GM21723 (cell line): ENCODE data around the gene LMF2.

ENCODE experiments used
- ATAC-seq: cut with Tn5 transposase; IDR thresholded peaks from one replicate; pipeline ENCODE4 v1.9.1; 2021; ENCODE audit warnings: mild to moderate bottlenecking, moderate library complexity; ENCODE audit not compliant: unreplicated experiment

LMF2 gene

DNA sequence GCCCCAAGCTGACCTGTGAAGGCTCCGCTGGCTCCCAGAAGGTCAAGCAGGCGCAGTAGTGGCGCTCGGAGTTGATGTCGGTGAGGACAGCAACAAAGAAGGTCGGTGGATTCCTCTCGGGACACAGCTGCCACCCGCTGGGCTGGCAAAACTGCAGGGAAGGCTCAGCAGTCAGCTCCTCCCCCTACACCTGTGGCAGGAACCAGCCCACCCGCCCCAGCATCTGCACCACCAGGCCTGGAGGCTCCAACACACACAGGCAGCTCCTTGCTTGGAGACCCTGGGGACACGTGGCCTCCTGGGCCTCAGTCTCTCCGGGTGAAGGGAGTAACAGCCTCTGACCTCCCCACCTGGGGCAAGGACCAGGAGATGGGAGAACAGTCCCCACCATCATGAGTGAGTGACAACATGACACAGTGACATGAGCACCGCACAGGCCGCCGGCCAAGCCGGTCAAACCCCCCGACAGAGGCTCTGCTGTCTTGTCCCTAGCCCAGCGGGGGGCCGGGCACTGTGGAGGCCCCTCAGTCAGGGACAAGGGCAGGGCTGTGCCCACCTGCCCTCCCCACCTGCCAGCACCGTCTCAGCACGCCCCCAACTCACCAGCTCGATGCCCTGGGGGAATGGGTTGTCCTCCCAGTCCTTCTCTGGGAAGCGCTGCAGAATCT lies 39.6 kb downstream of the LMF2 start:
- no peak for ATAC-seq

DNA sequence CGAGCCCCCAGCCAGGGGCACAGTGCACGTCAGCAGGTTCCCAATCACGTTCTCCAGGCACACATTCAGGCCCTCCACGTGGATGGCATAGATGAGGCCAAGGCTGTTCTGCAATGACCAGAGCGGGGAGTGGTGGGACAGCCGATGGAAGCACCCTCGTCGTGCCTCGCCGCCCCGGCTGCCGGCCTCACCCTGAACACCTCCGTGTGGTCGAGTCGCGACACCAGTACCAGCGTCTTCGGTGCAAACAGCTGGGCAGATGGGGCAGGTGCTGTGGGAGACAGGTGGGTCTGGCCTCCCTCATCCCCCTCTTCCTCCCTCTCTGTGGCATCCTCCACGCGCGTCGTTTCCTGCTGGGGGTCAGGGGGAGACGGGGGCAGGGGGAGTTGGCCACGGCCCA lies 40.2 kb downstream of the LMF2 start:
- ATAC-seq: no peak

DNA sequence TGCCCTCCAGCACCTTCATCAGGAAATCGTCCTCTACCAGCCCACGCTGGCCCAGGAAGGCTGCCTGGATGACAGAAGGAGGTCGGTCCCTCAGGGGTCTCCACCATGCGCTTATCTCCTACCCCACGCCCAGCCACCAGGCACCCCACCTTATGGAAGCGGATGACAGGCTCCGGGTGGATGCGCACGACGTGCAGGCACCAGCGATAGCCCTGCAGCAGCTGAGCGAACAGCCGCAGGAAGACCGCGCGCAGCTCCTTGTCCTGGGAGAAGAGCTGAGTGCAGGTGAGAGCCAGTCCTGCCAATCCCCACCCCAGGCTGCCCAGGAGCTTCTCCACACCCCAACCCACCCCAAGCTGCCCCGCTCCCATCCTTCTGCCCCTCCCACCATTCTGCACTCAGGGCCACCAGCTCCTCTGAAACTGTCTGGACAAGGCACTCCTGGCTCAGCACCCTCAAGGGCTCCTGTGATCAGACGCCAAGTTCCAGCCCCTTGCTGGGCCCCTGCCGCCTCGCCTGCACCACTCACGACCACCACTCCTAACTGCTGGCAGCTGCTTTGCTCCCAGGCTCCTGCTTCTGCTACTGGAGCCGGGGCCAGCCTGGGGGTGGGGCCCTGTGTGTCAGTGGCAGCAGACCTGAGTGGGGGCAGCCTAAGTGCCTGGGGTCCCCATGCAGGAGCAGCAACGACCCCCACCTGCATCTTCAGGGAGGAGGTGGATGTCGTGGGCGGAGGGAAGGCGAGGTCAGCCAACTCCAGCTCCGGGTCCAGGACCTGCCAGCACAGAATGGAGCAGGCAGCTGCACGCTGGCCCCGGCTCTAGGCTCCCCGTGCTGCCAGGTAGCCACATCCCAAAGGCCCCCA lies 42.2 kb downstream of the LMF2 start:
- no peak for ATAC-seq

DNA sequence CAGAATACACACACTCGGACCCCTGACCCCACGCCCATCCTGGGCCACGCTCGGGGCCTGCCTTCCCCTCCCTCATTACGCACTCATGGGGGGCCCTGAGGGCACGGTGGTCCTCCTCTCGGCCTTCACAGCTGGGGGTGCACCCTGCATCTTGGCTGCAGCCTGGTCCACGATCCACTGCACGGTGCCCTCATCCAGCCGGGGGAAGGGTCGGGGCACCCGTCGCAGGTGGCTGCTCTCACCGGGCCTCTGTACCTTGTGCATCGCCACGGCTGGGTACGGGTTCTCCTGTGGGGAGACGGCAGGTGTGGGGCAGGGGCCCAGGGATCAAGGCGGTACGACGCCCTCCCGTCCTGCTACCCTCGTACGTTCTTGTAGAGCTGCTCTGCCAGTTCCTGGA lies 43.1 kb downstream of the LMF2 start:
- ATAC-seq: no peak

DNA sequence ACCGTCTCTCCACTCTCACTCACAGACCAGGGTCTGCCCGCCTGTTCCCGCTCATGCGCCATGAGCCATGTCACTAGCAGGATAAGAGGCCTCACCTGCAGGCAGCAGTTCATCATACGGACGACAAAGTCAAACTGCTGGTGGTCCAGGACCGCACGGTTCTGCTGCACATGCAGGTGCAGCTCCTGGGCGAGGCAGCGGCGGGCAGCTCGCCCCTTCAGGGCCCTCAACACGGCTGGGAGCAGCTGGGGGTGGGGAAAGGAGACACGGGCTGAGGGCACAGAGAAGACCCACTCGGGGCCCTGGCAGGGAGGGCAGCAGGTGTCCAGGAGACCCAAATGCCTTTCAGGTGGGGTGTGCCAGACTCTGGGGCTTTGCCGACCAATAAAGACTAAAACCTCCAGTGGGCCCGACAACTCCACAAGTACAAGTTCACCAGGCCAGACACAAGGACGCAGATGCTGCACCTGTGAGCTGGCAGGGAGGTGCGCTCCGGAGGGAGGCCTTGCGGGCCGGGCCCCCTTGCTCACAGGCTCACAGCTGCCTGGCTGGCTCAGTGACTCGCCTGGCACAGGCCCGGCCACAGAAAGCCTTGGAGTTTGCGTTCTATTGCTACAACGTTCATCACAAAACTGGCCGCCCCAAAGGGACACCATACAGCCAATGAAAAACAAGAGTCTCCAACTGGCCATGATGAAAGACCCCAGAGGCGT lies 44.2 kb downstream of the LMF2 start:
- ATAC-seq: no peak

DNA sequence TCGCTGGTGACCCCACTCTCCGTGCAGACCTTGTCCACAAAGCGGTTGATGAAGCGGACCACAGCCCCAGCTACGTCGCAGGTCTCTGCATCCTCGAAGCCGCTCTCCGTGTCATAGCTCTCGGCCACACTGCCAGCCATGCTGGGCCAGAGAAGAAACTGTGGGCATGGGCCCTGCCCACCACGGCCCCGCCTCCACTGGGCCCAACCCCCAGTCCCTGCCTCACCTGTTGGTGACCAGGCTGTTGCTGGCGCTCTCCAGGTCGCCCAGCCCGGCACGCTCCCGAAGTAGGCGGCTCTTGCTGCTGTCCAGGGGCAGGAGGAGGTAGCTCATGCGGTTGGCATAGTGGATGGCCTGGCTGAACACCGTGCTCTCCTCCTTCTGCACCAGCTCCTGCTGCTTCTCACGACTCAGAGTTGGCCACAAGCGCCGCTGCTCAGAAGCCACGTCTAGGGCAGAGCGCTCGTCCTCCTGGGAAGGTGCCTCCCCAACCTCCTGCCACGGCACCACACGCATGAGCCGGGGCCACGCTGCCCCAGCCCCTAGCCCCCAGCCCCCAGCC lies 45.4 kb downstream of the LMF2 start:
- ATAC-seq: no peak

DNA sequence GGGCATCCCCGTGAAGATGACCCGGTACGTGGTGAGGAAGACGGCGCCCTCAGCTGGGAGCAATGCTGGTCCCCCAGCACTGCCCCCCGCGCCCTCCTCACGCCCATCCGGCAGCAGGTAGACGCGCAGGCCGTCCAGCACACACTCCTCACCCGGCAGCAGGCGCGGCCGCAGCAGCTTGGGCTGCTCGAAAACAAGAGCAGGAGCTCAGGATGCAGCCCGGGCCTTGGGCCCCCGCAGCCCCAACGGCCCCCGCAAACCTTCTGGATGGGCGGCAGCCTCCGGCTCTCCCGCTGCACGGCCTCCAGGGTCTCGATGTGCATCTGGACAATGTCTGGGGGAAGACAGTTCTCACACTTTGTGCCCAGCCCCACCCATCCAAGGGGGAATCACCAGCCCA lies 46.0 kb downstream of the LMF2 start:
- no peak for ATAC-seq

DNA sequence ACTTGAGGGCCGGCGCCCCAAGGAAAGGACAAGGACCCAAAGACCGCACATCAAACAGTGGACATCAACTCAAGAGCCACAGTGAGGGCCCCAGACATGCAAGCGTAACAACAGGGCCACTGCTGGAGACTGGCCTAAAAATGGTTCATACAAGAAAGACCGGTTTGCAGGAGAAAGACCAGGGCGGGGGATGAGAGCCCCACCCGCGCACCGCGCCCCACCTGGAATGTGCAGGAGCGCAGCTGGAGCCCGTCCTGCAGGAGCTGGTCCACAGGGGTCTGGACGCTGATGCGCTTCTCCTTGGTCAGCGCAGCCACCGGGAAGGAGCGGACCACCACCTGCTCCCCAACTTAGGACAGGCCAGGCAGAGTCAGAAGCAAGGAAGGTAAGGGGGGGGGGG lies 46.6 kb downstream of the LMF2 start:
- ATAC-seq: no peak

DNA sequence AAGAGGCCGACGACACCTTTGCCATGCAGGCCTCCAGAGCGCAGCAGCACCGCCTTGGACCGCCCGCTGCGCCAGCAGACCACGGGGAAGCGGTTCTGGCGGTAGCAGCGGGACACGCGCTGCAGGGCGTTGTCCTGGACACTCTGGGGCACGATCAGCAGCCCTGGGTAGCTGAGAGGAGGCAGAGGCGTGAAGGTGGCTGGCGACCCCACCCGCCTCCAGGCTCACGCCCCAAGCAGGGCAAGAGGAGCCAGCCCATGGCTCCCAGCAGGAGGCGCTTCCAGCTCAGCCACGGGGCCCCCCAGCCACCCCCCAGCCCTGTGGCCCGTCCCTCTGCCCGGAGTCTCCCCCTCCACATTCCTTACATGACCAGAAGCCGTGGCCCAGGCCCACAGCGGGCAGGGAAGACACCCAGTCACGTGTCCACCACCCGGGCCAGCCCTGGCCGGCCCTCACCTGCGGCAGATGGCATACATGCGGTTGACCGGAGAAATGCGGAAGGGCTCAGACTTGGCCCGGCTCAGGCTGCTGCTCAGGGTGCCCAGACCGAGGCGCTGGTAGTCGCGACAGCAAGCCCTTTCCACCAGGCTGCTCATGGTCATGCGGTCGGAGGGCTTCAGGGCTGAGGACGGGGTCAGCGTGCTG lies 47.9 kb downstream of the LMF2 start:
- no peak for ATAC-seq

DNA sequence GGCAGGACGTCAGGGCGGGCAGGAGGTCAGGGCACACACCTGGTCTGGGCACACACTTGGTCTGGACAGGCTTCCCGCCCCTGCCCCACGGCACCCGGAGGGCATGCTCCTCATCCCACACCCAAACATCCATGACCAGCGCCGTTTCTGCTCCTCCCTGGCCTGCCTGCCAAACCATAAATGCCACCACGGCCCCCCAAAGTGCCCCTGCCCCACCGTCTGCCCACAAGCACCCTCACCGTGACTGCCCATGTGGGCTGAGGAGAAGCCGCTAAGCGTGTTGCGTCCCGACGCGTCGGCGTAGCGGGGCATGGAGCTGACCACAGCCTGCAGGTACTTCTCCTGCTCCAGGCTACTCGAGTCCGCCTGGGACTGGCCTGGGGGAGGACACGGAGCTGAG lies 48.5 kb downstream of the LMF2 start:
- no peak for ATAC-seq

DNA sequence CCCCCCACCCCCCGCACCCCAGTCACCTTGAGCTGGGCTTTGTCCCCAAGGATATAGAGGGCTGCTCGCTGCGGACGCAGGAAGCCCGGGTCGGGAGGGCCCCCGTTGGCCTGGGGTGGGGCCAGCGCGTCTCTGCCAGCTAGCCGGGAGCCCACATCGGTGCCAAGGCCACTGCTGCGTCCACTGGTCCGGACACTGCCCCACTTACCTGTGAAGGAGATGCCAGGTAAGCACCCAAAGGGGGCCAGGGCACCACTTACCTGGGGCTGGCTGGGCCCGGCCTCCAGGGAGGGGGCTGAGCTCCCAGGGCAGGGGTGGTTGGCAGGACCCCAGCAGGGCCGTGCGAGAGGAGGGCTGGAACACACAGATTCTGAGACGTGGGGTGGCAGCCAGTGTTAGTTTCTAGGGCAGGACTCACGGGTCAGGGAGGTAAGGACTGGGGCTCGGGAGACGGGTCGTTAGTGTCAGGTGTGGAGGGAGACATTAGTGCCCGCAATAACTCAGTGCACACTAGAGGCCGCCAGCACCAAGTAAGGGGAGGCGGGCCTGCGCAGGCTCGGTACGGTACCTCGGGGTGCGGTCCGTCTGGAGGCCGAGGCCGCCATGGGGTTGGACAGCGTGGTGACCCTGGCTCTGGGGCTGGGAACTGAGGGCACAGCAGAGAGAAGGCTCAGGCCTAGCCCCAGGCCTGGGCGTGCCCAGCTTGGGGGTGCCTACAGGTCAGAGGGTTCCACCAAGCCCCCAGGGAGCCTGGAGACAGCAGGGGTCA lies 50.9 kb downstream of the LMF2 start:
- ATAC-seq: no peak

DNA sequence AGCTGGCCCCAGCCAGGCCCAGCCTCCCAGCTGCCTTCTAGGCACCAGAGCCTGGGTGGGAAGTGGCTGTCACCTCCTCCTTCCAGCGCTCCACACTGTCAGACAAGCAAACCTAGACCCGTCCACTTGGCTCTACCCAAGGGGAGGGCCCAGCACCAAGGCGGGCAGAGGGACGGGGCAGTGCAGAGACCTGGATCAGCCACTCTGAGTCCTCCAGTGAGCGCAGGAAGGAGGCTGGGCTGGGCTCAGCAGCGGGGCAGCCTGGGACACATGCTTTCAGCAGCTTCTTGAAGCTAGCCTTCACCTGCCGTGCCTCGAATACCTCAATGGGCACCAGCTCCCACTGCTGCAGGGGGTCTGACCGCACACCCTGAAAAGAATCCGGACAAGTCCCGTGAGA lies 51.5 kb downstream of the LMF2 start:
- no peak for ATAC-seq

DNA sequence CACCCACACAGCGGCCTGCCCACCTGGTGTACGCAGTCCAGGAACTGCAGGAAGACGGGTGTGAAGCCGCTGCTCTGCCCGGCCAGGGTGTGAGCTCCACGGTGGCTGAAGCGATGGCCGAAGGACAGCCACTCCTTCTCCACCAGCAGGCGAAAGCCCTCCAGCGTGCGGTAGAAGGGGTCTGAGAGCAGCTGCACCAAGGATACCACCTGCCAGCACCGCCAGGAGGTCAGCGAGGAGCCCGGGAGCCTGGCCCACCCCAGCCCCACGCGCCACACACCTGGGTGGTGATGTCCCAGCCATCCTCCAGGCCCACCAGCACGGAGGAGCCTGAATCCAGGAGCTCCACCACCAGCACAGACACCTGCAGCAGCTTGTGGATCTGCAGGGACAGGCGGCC lies 52.3 kb downstream of the LMF2 start:
- no peak for ATAC-seq

DNA sequence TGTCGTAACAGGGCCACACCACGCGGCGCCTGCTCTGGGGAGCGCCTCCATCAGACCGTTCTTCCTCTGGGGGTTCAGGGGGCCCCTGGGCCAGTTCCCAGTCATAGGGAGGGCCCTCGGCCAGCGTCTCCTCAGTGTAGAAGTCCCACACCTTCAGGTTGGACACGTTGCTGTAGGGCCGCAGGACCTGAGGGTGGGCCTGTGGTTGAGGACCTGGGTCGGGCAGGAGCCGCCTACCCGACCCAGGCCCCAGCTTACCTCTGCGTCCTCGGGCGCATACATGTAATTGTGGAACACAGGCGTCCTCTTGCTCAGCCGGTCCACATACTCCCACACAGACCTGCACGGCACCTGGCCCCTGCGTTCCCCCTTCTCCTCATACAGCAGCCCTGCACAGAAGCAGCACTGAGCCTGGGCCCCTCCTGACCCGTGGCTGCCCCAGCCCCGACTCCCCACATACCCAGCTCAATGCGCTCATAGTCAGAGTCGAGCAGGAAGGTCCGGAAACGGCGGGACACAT lies 52.9 kb downstream of the LMF2 start:
- ATAC-seq: no peak
